Mesendoderm (in vitro differentiated cells): Measurements from ENCODE around the gene PNMA8A.

ENCODE experiments used
- DNase-seq: peaks from one replicate; pipeline ENCODE4 v3.0.0; 2013
- H2AK5ac ChIP-seq: 2 replicates; pipeline ENCODE4 v1.6.1; 2013; ENCODE audit warnings: low read length, inconsistent platforms
- H2BK120ac ChIP-seq: 2 replicates; pipeline ENCODE4 v1.6.1; 2013; ENCODE audit warnings: low read depth, mild to moderate bottlenecking, low read length, moderate library complexity, mixed read lengths
- H2BK15ac ChIP-seq: replicated peaks from 2 replicates; pipeline ENCODE4 v1.6.1; 2013; ENCODE audit warnings: low read depth, mild to moderate bottlenecking, moderate library complexity
- H2BK5ac ChIP-seq: 2 replicates; pipeline ENCODE4 v1.6.1; 2013; ENCODE audit warnings: low read length, inconsistent platforms
- H3K18ac ChIP-seq: 2 replicates; pipeline ENCODE4 v1.6.1; 2013; ENCODE audit warnings: mild to moderate bottlenecking, low read length, mixed read lengths
- H3K23ac ChIP-seq: one replicate; pipeline ENCODE4 v1.6.1; 2013; ENCODE audit warnings: low read length
- H3K27ac ChIP-seq: 2 replicates; pipeline ENCODE4 v1.5.1; 2013; ENCODE audit warnings: low read depth, mild to moderate bottlenecking, inconsistent platforms, low read length, moderate library complexity
- H3K27me3 ChIP-seq: 2 replicates; pipeline ENCODE4 v1.6.1; 2013; ENCODE audit warnings: low read length, control low read depth, mild to moderate bottlenecking, inconsistent platforms; ENCODE audit not compliant: insufficient read depth, poor library complexity
- H3K36me3 ChIP-seq: 2 replicates; pipeline ENCODE4 v1.6.1; 2013; ENCODE audit warnings: low read length, inconsistent platforms; ENCODE audit not compliant: control insufficient read depth, insufficient read depth
- H3K4ac ChIP-seq: one replicate; pipeline ENCODE4 v1.6.1; 2013; ENCODE audit warnings: low read depth, mild to moderate bottlenecking, low read length, moderate library complexity
- H3K4me1 ChIP-seq: 2 replicates; pipeline ENCODE4 v1.6.1; 2013; ENCODE audit warnings: low read depth, low read length, inconsistent platforms; ENCODE audit not compliant: control insufficient read depth
- H3K4me2 ChIP-seq: 2 replicates; pipeline ENCODE4 v1.6.1; 2013; ENCODE audit warnings: low read length
- H3K4me3 ChIP-seq: 2 replicates; pipeline ENCODE4 v1.5.1; 2013; ENCODE audit warnings: mild to moderate bottlenecking, low read length
- H3K56ac ChIP-seq: one replicate; pipeline ENCODE4 v1.6.1; 2013; ENCODE audit warnings: low read length
- H3K79me1 ChIP-seq: 2 replicates; pipeline ENCODE4 v1.6.1; 2013; ENCODE audit warnings: low read length, inconsistent platforms
- H3K79me2 ChIP-seq: 2 replicates; pipeline ENCODE4 v1.6.1; 2013; ENCODE audit warnings: mild to moderate bottlenecking, low read length; ENCODE audit not compliant: control insufficient read depth, insufficient read depth
- H3K9ac ChIP-seq: 2 replicates; pipeline ENCODE4 v1.6.1; 2013; ENCODE audit warnings: low read length, inconsistent platforms
- H4K5ac ChIP-seq: one replicate; pipeline ENCODE4 v1.6.1; 2013; ENCODE audit warnings: low read length
- H4K8ac ChIP-seq: one replicate; pipeline ENCODE4 v1.6.1; 2013; ENCODE audit warnings: low read depth, mild to moderate bottlenecking, control low read depth, low read length, moderate library complexity
- WGBS: extraction: QIAGEN DNeasy Blood & Tissue Kit; methylation state at CpG from one replicate; pipeline ENCODE4 v1.1.7; 2013; ENCODE audit warnings: low lambda C conversion rate, missing lambda C conversion rate; ENCODE audit not compliant: insufficient coverage; ENCODE audit errors: extremely low coverage; 5-methylcytosine and 5-hydroxymethylcytosine counted together

PNMA8A gene

GRCh38 chr19:46460055-46460454, 11.3 kb downstream of the PNMA8A start:
- no peaks in the 10 kb centered on the region for H3K27me3 ChIP-seq
- no peak overlapping the region for H3K56ac ChIP-seq
- H3K79me2 ChIP-seq, result no peaks in the 10 kb centered on the region
- H3K23ac ChIP-seq, result no peak overlapping the region
- H3K4ac ChIP-seq, result no peak overlapping the region
- WGBS, result no CpG with 5 or more reads among the region's 2 CpGs
- no peak overlapping the region for H2BK15ac ChIP-seq
- no peak overlapping the region for H3K4me2 ChIP-seq
- no peaks in the 10 kb centered on the region for H3K36me3 ChIP-seq
- no peak overlapping the region for H2AK5ac ChIP-seq
- H3K18ac ChIP-seq, result no peak overlapping the region
- H3K27ac ChIP-seq, result no peak overlapping the region
- no peak overlapping the region for H4K5ac ChIP-seq
- DNase-seq, result no peak
- no peak overlapping the region for H2BK5ac ChIP-seq
- H3K9ac ChIP-seq, result no peak overlapping the region
- no peak overlapping the region for H2BK120ac ChIP-seq
- no peaks in the 10 kb centered on the region for H3K4me1 ChIP-seq
- H4K8ac ChIP-seq, result no peak overlapping the region
- H3K79me1 ChIP-seq, result no peaks in the 10 kb centered on the region
- no peak overlapping the region for H3K4me3 ChIP-seq

DNA sequence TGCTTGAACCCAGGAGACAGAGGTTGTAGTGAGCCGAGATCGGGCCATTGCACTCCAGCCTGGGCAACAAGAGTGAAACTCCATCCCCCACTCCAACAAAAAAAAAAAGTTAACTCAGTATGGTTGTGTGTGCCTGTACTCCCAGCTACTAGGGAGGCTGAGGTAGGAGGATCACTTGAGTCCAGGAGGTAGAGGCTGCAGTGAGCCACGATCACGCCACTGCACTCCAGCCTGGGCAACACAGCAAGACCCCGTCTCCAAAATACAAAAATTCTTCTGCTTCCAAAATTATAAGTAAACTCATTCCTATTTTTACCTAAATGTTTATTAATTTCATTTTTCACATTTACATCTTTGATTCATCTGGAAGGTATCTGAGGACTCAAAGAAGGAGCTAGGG, 14.4 kb downstream of the PNMA8A start:
- Histone ChIP-seq H3K9ac (no peak overlapping the region), H3K56ac (no peak overlapping the region), H3K36me3 (no peaks in the 10 kb centered on the region), H2BK15ac (no peak overlapping the region), H3K18ac (no peak overlapping the region), H2AK5ac (no peak overlapping the region), H4K5ac (no peak overlapping the region), H3K4me1 (no peaks in the 10 kb centered on the region), H3K27me3 (no peaks in the 10 kb centered on the region), H3K4me3 (no peak overlapping the region), H2BK5ac (no peak overlapping the region), H3K27ac (no peak overlapping the region), H3K79me1 (no peaks in the 10 kb centered on the region), H3K4me2 (no peak overlapping the region), H3K4ac (no peak overlapping the region), H3K23ac (no peak overlapping the region), H3K79me2 (no peaks in the 10 kb centered on the region), H4K8ac (no peak overlapping the region), H2BK120ac (no peak overlapping the region)
- no peak for DNase-seq
- no CpG with 5 or more reads among the region's 5 CpGs for WGBS

GRCh38 chr19:46454244-46454643, 17.1 kb downstream of the PNMA8A start:
- Histone ChIP-seq H3K23ac (no peak overlapping the region), H4K8ac (no peak overlapping the region), H2BK15ac (no peak overlapping the region), H3K27ac (no peak overlapping the region), H3K27me3 (no peaks in the 10 kb centered on the region), H3K4me2 (no peak overlapping the region), H2AK5ac (no peak overlapping the region), H2BK5ac (no peak overlapping the region), H3K56ac (no peak overlapping the region), H2BK120ac (no peak overlapping the region), H3K9ac (no peak overlapping the region), H3K4ac (no peak overlapping the region), H3K79me1 (no peaks in the 10 kb centered on the region), H4K5ac (no peak overlapping the region), H3K36me3 (no peaks in the 10 kb centered on the region), H3K4me1 (no peaks in the 10 kb centered on the region), H3K18ac (no peak overlapping the region), H3K4me3 (no peak overlapping the region), H3K79me2 (no peaks in the 10 kb centered on the region)
- DNase-seq, result no peak
- WGBS, result no CpG with 5 or more reads among the region's 3 CpGs

DNA sequence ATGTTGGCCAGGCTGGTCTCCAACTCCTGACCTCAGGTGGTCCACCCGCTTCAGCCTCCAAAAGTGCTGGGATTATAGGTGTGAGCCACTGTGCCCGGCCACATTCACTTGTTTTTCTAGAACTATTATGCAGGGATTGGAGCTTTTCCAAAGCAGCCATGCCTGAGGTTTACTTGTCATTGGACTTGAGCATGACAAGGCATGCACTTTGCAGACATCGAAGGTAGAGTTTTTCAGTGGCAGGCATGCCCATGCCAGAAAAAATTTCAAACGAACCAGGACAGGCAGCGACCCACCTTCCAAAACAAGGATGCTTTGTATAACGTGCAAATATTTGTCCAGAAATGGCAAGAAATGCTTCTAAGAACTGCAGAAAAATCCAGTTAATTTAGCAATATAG, 17.7 kb downstream of the PNMA8A start:
- Histone ChIP-seq H3K9ac (no peak overlapping the region), H3K27me3 (no peaks in the 10 kb centered on the region), H3K56ac (no peak overlapping the region), H3K4me3 (no peak overlapping the region), H3K79me1 (no peaks in the 10 kb centered on the region), H3K23ac (no peak overlapping the region), H3K36me3 (no peaks in the 10 kb centered on the region), H3K4ac (no peak overlapping the region), H2BK120ac (no peak overlapping the region), H3K4me2 (no peak overlapping the region), H2BK5ac (no peak overlapping the region), H4K8ac (no peak overlapping the region), H3K27ac (no peak overlapping the region), H2AK5ac (no peak overlapping the region), H3K18ac (no peak overlapping the region), H4K5ac (no peak overlapping the region), H2BK15ac (no peak overlapping the region), H3K4me1 (no peaks in the 10 kb centered on the region), H3K79me2 (no peaks in the 10 kb centered on the region)
- WGBS, result no CpG with 5 or more reads among the region's 6 CpGs
- no peak for DNase-seq

DNA sequence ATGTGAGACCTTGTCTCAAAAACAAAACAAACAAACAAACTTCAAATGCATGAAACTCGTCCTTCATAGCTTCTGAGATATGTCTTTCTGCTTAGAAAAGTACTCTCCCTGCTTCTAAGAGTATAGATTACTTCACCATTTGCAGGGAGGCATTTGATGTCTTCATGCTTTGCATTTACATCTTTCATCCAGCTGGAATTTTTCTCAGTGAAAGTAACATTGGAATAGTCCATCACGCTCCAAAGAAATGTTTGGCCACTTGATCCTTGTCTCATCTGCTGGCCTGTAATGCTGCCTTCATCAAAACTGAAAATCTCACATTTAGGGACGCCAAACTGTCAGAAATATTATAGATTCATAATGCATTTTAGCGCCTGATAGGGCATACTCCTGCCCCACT, 19.2 kb downstream of the PNMA8A start:
- Histone ChIP-seq H3K79me2 (no peaks in the 10 kb centered on the region), H3K56ac (no peak overlapping the region), H3K23ac (no peak overlapping the region), H3K9ac (no peak overlapping the region), H2AK5ac (no peak overlapping the region), H3K79me1 (no peaks in the 10 kb centered on the region), H2BK120ac (no peak overlapping the region), H3K36me3 (no peaks in the 10 kb centered on the region), H3K4me2 (no peak overlapping the region), H3K27ac (no peak overlapping the region), H3K4me1 (no peaks in the 10 kb centered on the region), H2BK15ac (no peak overlapping the region), H3K18ac (no peak overlapping the region), H3K4me3 (no peak overlapping the region), H4K8ac (no peak overlapping the region), H3K4ac (no peak overlapping the region), H3K27me3 (no peaks in the 10 kb centered on the region), H4K5ac (no peak overlapping the region), H2BK5ac (no peak overlapping the region)
- WGBS, result no CpG with 5 or more reads among the region's 4 CpGs
- DNase-seq, result no peak

GRCh38 chr19:46451352-46451751, 20.0 kb downstream of the PNMA8A start:
- H3K36me3 ChIP-seq, result no peaks in the 10 kb centered on the region
- H3K4ac ChIP-seq, result no peak overlapping the region
- H3K56ac ChIP-seq, result no peak overlapping the region
- H3K27ac ChIP-seq, result no peak overlapping the region
- no peak overlapping the region for H3K18ac ChIP-seq
- no peak overlapping the region for H3K4me2 ChIP-seq
- no peak overlapping the region for H2BK120ac ChIP-seq
- H3K9ac ChIP-seq, result no peak overlapping the region
- no peak overlapping the region for H2AK5ac ChIP-seq
- H3K79me2 ChIP-seq, result no peaks in the 10 kb centered on the region
- H3K4me3 ChIP-seq, result no peak overlapping the region
- H4K8ac ChIP-seq, result no peak overlapping the region
- no peak overlapping the region for H3K23ac ChIP-seq
- H3K79me1 ChIP-seq, result no peaks in the 10 kb centered on the region
- no peak overlapping the region for H4K5ac ChIP-seq
- no peaks in the 10 kb centered on the region for H3K27me3 ChIP-seq
- no CpG with 5 or more reads among the region's 6 CpGs for WGBS
- H2BK15ac ChIP-seq, result no peak overlapping the region
- H3K4me1 ChIP-seq, result no peaks in the 10 kb centered on the region
- DNase-seq, result no peak
- no peak overlapping the region for H2BK5ac ChIP-seq
